GM19099 (cell line): ENCODE results near the gene GATD1.
A peak's percentile ranks its signal among the peaks of the same experiment; 100 is the strongest.

Experiments
- POLR2A ChIP-seq: IDR thresholded peaks from 3 replicates; pipeline ENCODE4 v1.6.1; 2011; ENCODE audit warnings: low read depth; ENCODE audit not compliant: insufficient read length; ENCODE audit errors: extremely low read depth

The GATD1 gene

GRCh38 chr11:782264-783174 is 5.2 kb upstream of the GATD1 start:
- TF ChIP-seq POLR2A = no peak

GRCh38 chr11:779955-780532 is 2.8 kb upstream of the GATD1 start:
- TF ChIP-seq POLR2A = no peak

- no peak for TF ChIP-seq POLR2A
These were observed 2.0 kb upstream of the GATD1 start for GRCh38 chr11:778976-779954.

GRCh38 chr11:776561-777287 is 563 bp downstream of the GATD1 start:
- TF ChIP-seq POLR2A = peak; percentile 30

- no peak for TF ChIP-seq POLR2A
These were observed 1.1 kb downstream of the GATD1 start for GRCh38 chr11:776263-776560.

- TF ChIP-seq POLR2A = no peak
These were observed 2.3 kb downstream of the GATD1 start for GRCh38 chr11:774873-775592.

- no peak for TF ChIP-seq POLR2A
These were observed 3.5 kb downstream of the GATD1 start for GRCh38 chr11:773830-774229.

GRCh38 chr11:773425-773824 is 3.9 kb downstream of the GATD1 start:
- no peak for TF ChIP-seq POLR2A

GRCh38 chr11:772429-773390 is 4.6 kb downstream of the GATD1 start:
- TF ChIP-seq POLR2A = no peak

- no peak for TF ChIP-seq POLR2A
These were observed 5.6 kb downstream of the GATD1 start for GRCh38 chr11:771617-772204.

- no peak for TF ChIP-seq POLR2A
These were observed 6.4 kb downstream of the GATD1 start for GRCh38 chr11:770642-771616.

- TF ChIP-seq POLR2A = no peak
These were observed 7.2 kb downstream of the GATD1 start for GRCh38 chr11:769887-770641.
